Stimulated activated naive CD8-positive, alpha-beta T cell treated with anti-CD3 and anti-CD28 coated beads, Interleukin-15, Interleukin-2, amounts not matched to agents 100 ng/mL and 50 ng/mL, for 24 hours (primary cell): ENCODE data around the gene ZNF836.

Experiments used
- H3K27ac Mint-ChIP-seq: one replicate; pipeline ENCODE4 v1.8.0; 2021; ENCODE audit warnings: mild to moderate bottlenecking, mixed read lengths
- H3K27me3 Mint-ChIP-seq: one replicate; pipeline ENCODE4 v1.8.0; 2021; ENCODE audit warnings: mixed read lengths
- H3K36me3 Mint-ChIP-seq: one replicate; pipeline ENCODE4 v1.8.0; 2021; ENCODE audit warnings: low read depth, mixed read lengths
- H3K4me1 Mint-ChIP-seq: one replicate; pipeline ENCODE4 v1.8.0; 2021; ENCODE audit warnings: low read depth, mixed read lengths
- H3K4me3 Mint-ChIP-seq: one replicate; pipeline ENCODE4 v1.8.0; 2021; ENCODE audit warnings: mild to moderate bottlenecking, mixed read lengths
- H3K9me3 Mint-ChIP-seq: one replicate; pipeline ENCODE4 v1.8.0; 2021; ENCODE audit warnings: mixed read lengths

Gene ZNF836

DNA sequence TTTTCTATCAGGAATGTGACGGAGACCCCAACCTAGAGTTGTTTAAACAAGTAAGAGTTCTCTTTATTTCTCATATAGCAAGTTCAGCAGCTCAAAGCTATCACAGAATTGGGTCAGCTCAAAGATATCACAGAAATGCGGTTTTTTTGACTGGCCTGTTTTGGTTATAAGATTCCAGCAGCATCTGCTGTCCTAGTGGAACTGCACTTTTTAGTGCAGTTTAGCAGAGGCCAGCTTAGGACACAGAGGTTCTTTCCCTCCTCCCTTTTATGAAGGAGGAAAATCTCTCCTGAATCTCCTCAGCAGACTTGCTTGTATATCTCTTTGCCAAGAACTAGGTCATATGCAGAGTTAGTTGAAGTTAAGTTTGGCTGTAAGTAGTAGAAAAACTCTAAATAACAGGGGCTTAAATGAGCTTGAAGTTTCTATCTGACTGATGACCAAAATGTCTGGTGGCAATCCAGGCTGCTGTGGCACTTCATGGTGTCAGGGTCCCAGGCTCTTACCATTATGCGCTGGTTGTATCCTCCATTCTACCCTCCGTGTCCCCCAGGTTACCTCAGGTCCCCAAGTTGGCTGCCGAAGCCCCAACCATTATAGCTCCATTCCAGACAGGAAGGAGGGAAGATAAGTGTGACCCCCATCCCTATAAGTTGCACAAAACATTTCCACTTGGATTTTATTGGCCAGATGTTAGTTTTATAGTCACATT, 25.0 kb upstream of the ZNF836 start:
- Mint-ChIP-seq H3K27me3 (no peaks in the 10 kb centered on the region), H3K36me3 (peaks cover 77% of the 10 kb centered on the region), H3K27ac (no peak overlapping the region), H3K4me3 (no peak overlapping the region), H3K9me3 (no peaks in the 10 kb centered on the region), H3K4me1 (peaks cover 58% of the 10 kb centered on the region)

- Mint-ChIP-seq H3K27me3 (no peaks in the 10 kb centered on the region), H3K4me1 (peaks cover 59% of the 10 kb centered on the region), H3K4me3 (peak overlapping the region; percentile 96), H3K27ac (peak overlapping the region; percentile 49), H3K36me3 (peaks cover 49% of the 10 kb centered on the region), H3K9me3 (no peaks in the 10 kb centered on the region)
Observed at GRCh38 chr19:52191951-52192350, 20.5 kb upstream of the ZNF836 start.

DNA sequence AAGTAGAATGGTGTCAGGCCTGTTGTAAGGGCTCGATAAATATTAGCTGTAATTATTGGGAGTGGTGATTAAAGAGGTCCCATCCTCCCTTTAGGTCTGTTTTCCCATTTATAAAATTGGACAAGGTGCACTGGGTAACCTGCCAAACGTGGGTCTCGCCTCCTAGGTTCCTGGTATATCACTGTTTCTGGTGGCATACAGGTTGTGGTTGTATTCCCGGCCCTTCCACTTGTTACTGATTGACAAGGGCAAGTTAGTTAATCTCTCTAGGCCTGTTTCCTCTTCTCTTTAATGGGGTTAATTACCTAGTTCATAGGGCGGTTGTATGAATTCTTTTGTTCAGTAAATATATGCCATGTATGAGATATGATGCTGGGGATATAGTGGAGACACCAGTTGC, 20.0 kb upstream of the ZNF836 start:
- peaks cover 46% of the 10 kb centered on the region for H3K36me3 Mint-ChIP-seq
- no peaks in the 10 kb centered on the region for H3K27me3 Mint-ChIP-seq
- H3K4me3 Mint-ChIP-seq = peak overlapping the region; percentile 96
- H3K4me1 Mint-ChIP-seq = peaks cover 59% of the 10 kb centered on the region
- H3K27ac Mint-ChIP-seq = peak overlapping the region; percentile 99
- H3K9me3 Mint-ChIP-seq = no peaks in the 10 kb centered on the region

- H3K4me1 Mint-ChIP-seq = peaks cover 56% of the 10 kb centered on the region
- H3K36me3 Mint-ChIP-seq = peaks cover 39% of the 10 kb centered on the region
- H3K27me3 Mint-ChIP-seq = no peaks in the 10 kb centered on the region
- peak overlapping the region; percentile 96 for H3K4me3 Mint-ChIP-seq
- no peaks in the 10 kb centered on the region for H3K9me3 Mint-ChIP-seq
- peak overlapping the region; percentile 99 for H3K27ac Mint-ChIP-seq
Observed at GRCh38 chr19:52190487-52191293, 19.3 kb upstream of the ZNF836 start.

- peak within 1 kb of the TSS; percentile 99 for H3K27ac Mint-ChIP-seq
- peak within 1 kb of the TSS; percentile 96 for H3K4me3 Mint-ChIP-seq
- H3K36me3 Mint-ChIP-seq = peaks cover 31% of the 10 kb centered on the region
- H3K27me3 Mint-ChIP-seq = no peaks in the 10 kb centered on the region
- no peaks in the 10 kb centered on the region for H3K9me3 Mint-ChIP-seq
- peaks cover 51% of the 10 kb centered on the region for H3K4me1 Mint-ChIP-seq
Observed at GRCh38 chr19:52189735-52190486, 18.5 kb upstream of the ZNF836 start, which contains the start of gene PPP2R1A. Gene PPP2R1A (plus strand): TSS chr19:52190052. CDS start chr19:52190097, 45 bp downstream.

DNA sequence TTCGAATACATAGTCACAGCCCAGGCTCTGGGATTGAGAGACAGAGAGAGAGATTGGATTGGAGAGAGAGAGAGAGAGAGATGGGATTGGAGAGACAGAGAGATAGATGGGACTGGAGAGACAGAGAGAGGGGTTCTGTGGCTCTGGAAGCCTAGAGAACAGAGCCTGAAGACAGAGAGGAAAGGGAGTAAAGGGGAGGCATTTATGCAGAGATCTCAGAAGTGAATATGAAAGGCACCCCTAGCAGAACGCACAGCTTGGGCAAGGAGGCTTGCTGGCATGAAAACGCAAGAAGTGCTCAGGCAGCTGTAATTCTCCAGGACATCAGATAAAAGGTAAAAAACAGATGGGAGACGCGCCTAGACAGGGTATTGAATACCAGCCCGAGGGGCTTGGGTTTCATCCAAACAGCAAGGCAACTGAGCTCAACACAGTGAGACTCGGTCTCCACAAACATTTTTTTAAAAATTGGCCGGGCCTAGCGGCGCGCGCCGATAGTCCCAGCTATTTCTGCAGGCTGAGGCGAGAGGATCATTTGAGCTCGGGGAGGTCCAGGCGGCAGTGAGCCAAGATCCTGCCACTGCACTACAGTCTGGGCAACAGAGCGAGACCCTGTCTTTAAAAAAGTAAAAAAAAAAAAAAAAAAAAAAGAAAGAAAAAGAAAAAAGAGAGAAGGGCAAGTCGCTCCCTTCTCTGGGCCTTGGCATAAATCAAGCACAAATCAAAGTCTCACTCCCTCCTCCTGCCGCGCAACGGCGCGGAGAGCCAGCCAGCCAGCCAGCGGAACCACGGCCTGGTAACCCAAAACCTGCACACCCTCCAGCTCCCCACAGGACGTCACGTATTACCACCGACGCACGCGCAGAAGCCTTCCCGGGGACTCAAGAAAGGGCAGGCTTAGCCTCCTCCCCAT, 17.7 kb upstream of the ZNF836 start:
- Mint-ChIP-seq H3K27ac (peak overlapping the region; percentile 99), H3K27me3 (no peaks in the 10 kb centered on the region), H3K36me3 (peaks cover 22% of the 10 kb centered on the region), H3K4me3 (peak overlapping the region; percentile 96), H3K9me3 (no peaks in the 10 kb centered on the region), H3K4me1 (peaks cover 42% of the 10 kb centered on the region)

- H3K27me3 Mint-ChIP-seq = no peaks in the 10 kb centered on the region
- no peak overlapping the region for H3K4me3 Mint-ChIP-seq
- H3K4me1 Mint-ChIP-seq = peaks cover 28% of the 10 kb centered on the region
- H3K27ac Mint-ChIP-seq = no peak overlapping the region
- no peaks in the 10 kb centered on the region for H3K9me3 Mint-ChIP-seq
- H3K36me3 Mint-ChIP-seq = peaks cover 10% of the 10 kb centered on the region
Observed at GRCh38 chr19:52187407-52187806, 16.0 kb upstream of the ZNF836 start.

GRCh38 chr19:52176574-52176973, 5.2 kb upstream of the ZNF836 start:
- Mint-ChIP-seq H3K27ac (no peak overlapping the region), H3K36me3 (no peaks in the 10 kb centered on the region), H3K4me3 (no peak overlapping the region), H3K4me1 (peaks cover 9% of the 10 kb centered on the region), H3K27me3 (no peaks in the 10 kb centered on the region), H3K9me3 (no peaks in the 10 kb centered on the region)

DNA sequence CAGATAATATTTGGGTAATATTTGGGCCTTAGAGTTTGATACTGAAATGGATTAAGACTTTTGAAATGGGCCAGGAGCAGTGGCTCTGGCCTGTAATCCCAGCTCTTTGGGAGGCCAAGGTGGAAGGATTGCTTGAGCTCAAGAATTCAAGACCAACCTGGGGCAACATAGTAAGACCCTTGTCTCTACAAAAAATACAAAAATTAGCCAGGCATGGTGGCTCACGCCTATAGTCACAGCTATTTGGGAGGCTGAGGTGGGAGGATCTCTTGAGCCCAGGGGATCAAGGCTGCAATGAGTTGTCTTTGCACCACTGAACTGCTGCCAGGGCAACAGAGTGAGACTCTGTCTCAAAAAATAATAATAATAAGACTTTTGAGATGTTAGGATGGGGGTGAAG, 926 bp upstream of the ZNF836 start:
- H3K4me3 Mint-ChIP-seq = peak overlapping the region; percentile 92
- H3K9me3 Mint-ChIP-seq = no peaks in the 10 kb centered on the region
- no peak overlapping the region for H3K27ac Mint-ChIP-seq
- H3K27me3 Mint-ChIP-seq = no peaks in the 10 kb centered on the region
- peaks cover 22% of the 10 kb centered on the region for H3K4me1 Mint-ChIP-seq
- peaks cover 25% of the 10 kb centered on the region for H3K36me3 Mint-ChIP-seq

GRCh38 chr19:52170863-52171320, 529 bp downstream of the ZNF836 start:
- Mint-ChIP-seq H3K27ac (peak overlapping the region; percentile 84), H3K4me3 (peak overlapping the region; percentile 92), H3K36me3 (peaks cover 33% of the 10 kb centered on the region), H3K4me1 (peaks cover 22% of the 10 kb centered on the region), H3K27me3 (no peaks in the 10 kb centered on the region), H3K9me3 (no peaks in the 10 kb centered on the region)

DNA sequence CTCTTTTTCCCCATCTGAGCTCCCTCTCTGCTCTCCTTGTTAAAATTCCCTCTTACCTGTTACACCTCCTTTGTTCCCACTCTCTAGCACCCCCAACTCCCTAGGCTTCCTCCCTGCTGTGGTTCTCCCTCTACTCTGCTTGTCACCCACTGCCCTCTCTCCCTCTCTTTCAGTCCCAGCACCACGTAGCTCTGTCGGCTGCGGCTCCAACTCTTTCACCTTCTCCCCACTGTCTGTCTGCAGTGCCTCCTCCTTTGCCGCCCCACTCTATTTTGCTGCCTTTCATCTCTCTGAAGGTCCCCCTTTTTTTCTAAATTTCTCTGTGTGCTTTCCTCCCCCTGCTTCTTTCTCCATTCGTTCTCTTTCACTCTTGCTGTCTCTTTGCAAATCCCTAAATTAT, 1.1 kb downstream of the ZNF836 start:
- Mint-ChIP-seq H3K27ac (peak overlapping the region; percentile 84), H3K4me3 (peak overlapping the region; percentile 92), H3K36me3 (peaks cover 38% of the 10 kb centered on the region), H3K4me1 (peaks cover 22% of the 10 kb centered on the region), H3K9me3 (no peaks in the 10 kb centered on the region), H3K27me3 (no peaks in the 10 kb centered on the region)

- Mint-ChIP-seq H3K27ac (no peak overlapping the region), H3K27me3 (no peaks in the 10 kb centered on the region), H3K4me1 (no peaks in the 10 kb centered on the region), H3K4me3 (no peak overlapping the region), H3K9me3 (peaks cover 66% of the 10 kb centered on the region), H3K36me3 (peaks cover 86% of the 10 kb centered on the region)
Observed at GRCh38 chr19:52155596-52156359, 15.6 kb downstream of the ZNF836 start.

- H3K4me1 Mint-ChIP-seq = no peaks in the 10 kb centered on the region
- H3K27me3 Mint-ChIP-seq = no peaks in the 10 kb centered on the region
- peaks cover 49% of the 10 kb centered on the region for H3K36me3 Mint-ChIP-seq
- peaks cover 35% of the 10 kb centered on the region for H3K9me3 Mint-ChIP-seq
- H3K27ac Mint-ChIP-seq = no peak overlapping the region
- H3K4me3 Mint-ChIP-seq = no peak overlapping the region
Observed at GRCh38 chr19:52148256-52148655, 23.2 kb downstream of the ZNF836 start.
